Measurements from ENCODE around the gene HEY2. TPM values are rescaled to one million over a fixed set of nuclear protein-coding genes. Genes with fewer than 3 reads are reported as not detected.

Gene HEY2
- total and polyA plus RNA-seq, 2 of the 8 experiments (the other 6 are each of a cell fraction or from before 2014, with no cell fraction given), result 9.1 to 16.2 TPM

GRCh38 chr6:125807293-125807692 lies 57.9 kb downstream of the HEY2 start:
- Histone ChIP-seq H2AK5ac (ENCODE audit: low read depth, low read length) (no peak overlapping the region), H4K91ac (replicated peaks; ENCODE audit: insufficient read length, low read length) (no peak overlapping the region), H3K9me3 (ENCODE audit: insufficient read depth in 2 of 2, low read depth in 1 of 2, low read length in 1 of 2) (no peaks in the 10 kb centered on the region), H3K36me3 (ENCODE audit: control insufficient read depth in 2 of 4, insufficient read depth in 4 of 4, low read length in 3 of 4) (no peaks in the 10 kb centered on the region), H3K79me1 (ENCODE audit: low read depth, low read length) (peaks cover 3% of the 10 kb centered on the region; the same call in 1 of the 2 replicates), H3K14ac (ENCODE audit: insufficient read length) (no peak overlapping the region), H3K27ac (ENCODE audit: low read depth, low read length) (no peak overlapping the region), H2BK20ac (ENCODE audit: low read length) (no peak overlapping the region), H3K56ac (replicated peaks; ENCODE audit: insufficient read length, low read depth, low read length) (no peak overlapping the region), H3K23ac (ENCODE audit: insufficient read length) (no peak overlapping the region), H4K8ac (ENCODE audit: extremely low read depth, insufficient read depth, low read length) (no peak overlapping the region), H2BK120ac (replicated peaks; ENCODE audit: low read depth, low read length) (no peak overlapping the region), H4K5ac (ENCODE audit: insufficient read length, low read depth, low read length) (no peak overlapping the region), H2AFZ (ENCODE audit: low read length) (no peak overlapping the region), H3K27me3 (replicated peaks in 1 of 4; ENCODE audit: control insufficient read depth in 3 of 4, extremely low read depth in 1 of 4, insufficient read depth in 3 of 4, low read length in 3 of 4) (no peaks in the 10 kb centered on the region), H3K4me3 (ENCODE audit: extremely low read depth in 1 of 4, insufficient read depth in 2 of 4, low read depth in 3 of 4, low read length in 4 of 4) (no peak overlapping the region), H4K20me1 (replicated peaks in 1 of 2; ENCODE audit: control insufficient read depth in 1 of 2, insufficient read depth in 2 of 2, low read length in 2 of 2) (no peaks in the 10 kb centered on the region), H3K79me2 (ENCODE audit: control insufficient read depth in 1 of 2, insufficient read depth in 2 of 2, low read length in 2 of 2) (0 out of 4 replicates have a peak, but pooled peaks cover 0 to 2% of the 10 kb centered on the region in 2 experiments), H3K4me2 (ENCODE audit: insufficient read depth in 1 of 2, low read depth in 2 of 2, low read length in 2 of 2) (no peak overlapping the region), H3K4me1 (replicated peaks in 1 of 4; ENCODE audit: control insufficient read depth in 3 of 4, insufficient read depth in 4 of 4, low read length in 3 of 4) (no peaks in the 10 kb centered on the region), H3K4ac (replicated peaks; ENCODE audit: insufficient read length, low read depth, low read length) (no peak overlapping the region), H3K9ac (replicated peaks in 1 of 4; ENCODE audit: extremely low read depth in 1 of 4, low read depth in 3 of 4, low read length in 3 of 4) (no peak overlapping the region), H3K23me2 (ENCODE audit: low read depth, low read length) (no peaks in the 10 kb centered on the region), H2BK12ac (ENCODE audit: low read depth, low read length) (no peak overlapping the region), H3K18ac (ENCODE audit: extremely low read depth, low read length) (no peak overlapping the region), H2BK5ac (ENCODE audit: low read depth, low read length) (no peak overlapping the region), H2BK15ac (ENCODE audit: low read length) (no peak overlapping the region)
- TF ChIP-seq CBX5 (IDR thresholded peaks at IDR 0.05; ENCODE audit: low read depth, low read length), result no peak
- no peak for FAIRE-seq
- WGBS, 2 experiments (ENCODE audit: extremely low coverage in 1 of 2, insufficient coverage in 1 of 2, insufficient read length in 1 of 2, insufficient replicate concordance in 2 of 2, low coverage in 1 of 2, low lambda C conversion rate in 2 of 2, missing lambda C conversion rate in 1 of 2), result 89% methylated on average over 4 of the region's 4 CpGs; no CpG with 5 or more reads in 1 of the 2 experiments
- ChIA-PET POLR2A (ENCODE audit: partially characterized antibody) (interaction anchor here (1.0 kb wide), 1 partner anchor 17 kb away, joined by 5 read pairs; the partner anchor contains the start of gene NCOA7), CTCF (ENCODE audit: partially characterized antibody) (interaction anchor here (4.5 kb wide), 1 partner anchor 15 kb away, joined by 18 read pairs; the partner anchor contains the start of gene NCOA7)
- no peak for DNase-seq (ENCODE audit: low read depth in 1 of 2, low spot score in 2 of 2)

Measured in H1 (cell line).